ENCODE results near the gene CHST11. TPM values are rescaled to one million over a fixed set of nuclear protein-coding genes. Genes with fewer than 3 reads are reported as not detected.

Gene CHST11
- total RNA-seq, 1 experiment from 2014 or later = 1.1 TPM

DNA sequence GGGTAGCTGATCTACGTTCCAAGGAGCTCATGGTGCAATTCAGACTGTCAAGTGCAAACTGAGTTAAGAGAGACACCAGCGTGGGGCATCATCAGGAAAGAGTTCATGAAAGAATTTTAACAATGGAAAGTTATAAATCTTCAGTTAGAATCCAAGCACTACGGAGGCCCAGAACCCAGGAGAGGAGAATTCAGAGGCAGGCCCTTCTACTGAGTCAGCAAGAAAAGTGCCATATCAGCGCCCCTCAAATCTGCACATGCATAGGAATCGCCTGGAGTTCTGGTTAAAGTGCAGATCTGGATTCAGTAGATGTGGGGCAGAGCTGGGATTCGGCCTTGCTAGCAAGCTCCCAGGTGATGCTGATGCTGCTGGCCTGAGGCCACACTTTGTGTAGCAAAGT is 45.9 kb downstream of the CHST11 start:
- BruUV-seq (replicated peaks) = no TSS peak
- Histone ChIP-seq H3K4me1 (ENCODE audit: insufficient read depth, low read length, poor library complexity, severe bottlenecking) (no peaks in the 10 kb centered on the region), H3K27ac (ENCODE audit: low read depth, low read length, poor library complexity, severe bottlenecking) (no peak overlapping the region), H3K36me3 (ENCODE audit: insufficient read depth, low read length, poor library complexity, severe bottlenecking) (no peaks in the 10 kb centered on the region), H3K9me3 (ENCODE audit: low read depth, low read length, poor library complexity, severe bottlenecking) (no peaks in the 10 kb centered on the region), H3K4me3 (ENCODE audit: low read depth, low read length, poor library complexity, severe bottlenecking) (no peak overlapping the region), H3K27me3 (replicated peaks; ENCODE audit: insufficient read depth, low read depth, low read length, poor library complexity) (peaks cover 5% of the 10 kb centered on the region)
- ChIA-PET CTCF (no interaction called here), POLR2A (ENCODE audit: low non-redundant PET) (no interaction called here)
- intact Hi-C loops (cut with micrococcal nuclease; ENCODE audit: unreplicated experiment) = no loop called here
- no peak for TF ChIP-seq EZH2 (IDR thresholded peaks at IDR 0.05; ENCODE audit: borderline replicate concordance, low read depth, low read length, poor library complexity, severe bottlenecking)
- TF ChIP-seq, protein P1, sequence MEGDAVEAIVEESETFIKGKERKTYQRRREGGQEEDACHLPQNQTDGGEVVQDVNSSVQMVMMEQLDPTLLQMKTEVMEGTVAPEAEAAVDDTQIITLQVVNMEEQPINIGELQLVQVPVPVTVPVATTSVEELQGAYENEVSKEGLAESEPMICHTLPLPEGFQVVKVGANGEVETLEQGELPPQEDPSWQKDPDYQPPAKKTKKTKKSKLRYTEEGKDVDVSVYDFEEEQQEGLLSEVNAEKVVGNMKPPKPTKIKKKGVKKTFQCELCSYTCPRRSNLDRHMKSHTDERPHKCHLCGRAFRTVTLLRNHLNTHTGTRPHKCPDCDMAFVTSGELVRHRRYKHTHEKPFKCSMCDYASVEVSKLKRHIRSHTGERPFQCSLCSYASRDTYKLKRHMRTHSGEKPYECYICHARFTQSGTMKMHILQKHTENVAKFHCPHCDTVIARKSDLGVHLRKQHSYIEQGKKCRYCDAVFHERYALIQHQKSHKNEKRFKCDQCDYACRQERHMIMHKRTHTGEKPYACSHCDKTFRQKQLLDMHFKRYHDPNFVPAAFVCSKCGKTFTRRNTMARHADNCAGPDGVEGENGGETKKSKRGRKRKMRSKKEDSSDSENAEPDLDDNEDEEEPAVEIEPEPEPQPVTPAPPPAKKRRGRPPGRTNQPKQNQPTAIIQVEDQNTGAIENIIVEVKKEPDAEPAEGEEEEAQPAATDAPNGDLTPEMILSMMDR (conservative IDR thresholded peaks at IDR 0.05; ENCODE audit: low read depth, low read length) = no peak
- DNase-seq (ENCODE audit: low spot score) = no peak

DNA sequence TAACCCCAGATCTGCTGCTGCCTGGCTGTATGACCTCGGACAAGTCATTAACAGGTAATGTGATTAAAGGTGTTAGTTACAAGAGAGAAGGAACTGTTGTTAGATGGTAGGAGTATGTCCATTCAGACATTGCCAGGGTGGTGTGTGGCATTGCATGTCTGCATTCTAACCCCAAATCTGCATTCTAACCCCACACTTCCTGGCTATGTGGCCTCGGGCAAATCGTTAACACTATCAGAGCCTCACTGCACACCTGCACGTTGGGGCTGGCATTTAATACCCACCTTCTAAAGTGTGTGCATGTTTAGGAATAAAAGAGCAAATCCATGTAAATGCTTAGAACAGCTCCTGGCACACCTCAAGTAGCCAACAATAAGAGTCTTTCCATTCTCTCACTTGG is 46.4 kb downstream of the CHST11 start:
- Histone ChIP-seq H3K4me3 (ENCODE audit: low read depth, low read length, poor library complexity, severe bottlenecking) (no peak overlapping the region), H3K27ac (ENCODE audit: low read depth, low read length, poor library complexity, severe bottlenecking) (no peak overlapping the region), H3K4me1 (ENCODE audit: insufficient read depth, low read length, poor library complexity, severe bottlenecking) (no peaks in the 10 kb centered on the region), H3K27me3 (replicated peaks; ENCODE audit: insufficient read depth, low read depth, low read length, poor library complexity) (peaks cover 5% of the 10 kb centered on the region), H3K9me3 (ENCODE audit: low read depth, low read length, poor library complexity, severe bottlenecking) (no peaks in the 10 kb centered on the region), H3K36me3 (ENCODE audit: insufficient read depth, low read length, poor library complexity, severe bottlenecking) (no peaks in the 10 kb centered on the region)
- DNase-seq (ENCODE audit: low spot score) = no peak
- intact Hi-C loops (cut with micrococcal nuclease; ENCODE audit: unreplicated experiment) = no loop called here
- ChIA-PET POLR2A (ENCODE audit: low non-redundant PET) (no interaction called here), CTCF (interaction anchor here (0.5 kb wide), 1 partner anchor 439 kb away, joined by 4 read pairs; no protein-coding TSS in a partner anchor)
- TF ChIP-seq EZH2 (IDR thresholded peaks at IDR 0.05; ENCODE audit: borderline replicate concordance, low read depth, low read length, poor library complexity, severe bottlenecking) = no peak
- TF ChIP-seq, protein P1 (conservative IDR thresholded peaks at IDR 0.05; ENCODE audit: low read depth, low read length) = no peak
- no TSS peak for BruUV-seq (replicated peaks)

DNA sequence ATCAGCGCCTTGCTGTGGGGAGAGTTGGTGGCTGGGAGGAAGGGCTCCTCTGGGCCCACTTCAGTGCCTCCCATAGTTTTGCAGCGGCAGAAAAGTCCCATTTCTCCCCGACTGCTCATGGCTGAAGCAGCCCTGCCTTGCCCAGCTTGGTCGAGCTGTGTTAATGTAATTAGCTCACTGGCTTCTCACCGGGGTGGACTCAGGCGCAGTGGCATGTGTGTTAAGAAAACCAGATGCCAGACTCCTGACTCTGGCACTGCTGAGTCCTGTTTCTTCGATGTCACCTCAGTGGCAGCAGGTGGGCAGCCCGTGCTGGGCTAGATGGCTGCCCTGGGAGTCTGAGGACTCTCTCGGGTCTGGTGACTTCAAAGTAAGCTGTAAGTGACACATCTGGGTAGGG is 47.4 kb downstream of the CHST11 start:
- BruUV-seq (replicated peaks) = no TSS peak
- no peak for DNase-seq (ENCODE audit: low spot score)
- ChIA-PET POLR2A (ENCODE audit: low non-redundant PET) (no interaction called here), CTCF (no interaction called here)
- intact Hi-C loops (cut with micrococcal nuclease; ENCODE audit: unreplicated experiment) = no loop called here
- peaks cover 5% of the 10 kb centered on the region for H3K27me3 ChIP-seq (replicated peaks; ENCODE audit: insufficient read depth, low read depth, low read length, poor library complexity)
- H3K27ac ChIP-seq (ENCODE audit: low read depth, low read length, poor library complexity, severe bottlenecking) = no peak overlapping the region
- no peaks in the 10 kb centered on the region for H3K36me3 ChIP-seq (ENCODE audit: insufficient read depth, low read length, poor library complexity, severe bottlenecking)
- no peak overlapping the region for H3K4me3 ChIP-seq (ENCODE audit: low read depth, low read length, poor library complexity, severe bottlenecking)
- TF ChIP-seq EZH2 (IDR thresholded peaks at IDR 0.05; ENCODE audit: borderline replicate concordance, low read depth, low read length, poor library complexity, severe bottlenecking) = no peak
- TF ChIP-seq, protein P1 (conservative IDR thresholded peaks at IDR 0.05; ENCODE audit: low read depth, low read length) = no peak
- no peaks in the 10 kb centered on the region for H3K4me1 ChIP-seq (ENCODE audit: insufficient read depth, low read length, poor library complexity, severe bottlenecking)
- H3K9me3 ChIP-seq (ENCODE audit: low read depth, low read length, poor library complexity, severe bottlenecking) = no peaks in the 10 kb centered on the region

All from A673 (cell line).